ENCODE measurements around the gene FAT1.

DNA sequence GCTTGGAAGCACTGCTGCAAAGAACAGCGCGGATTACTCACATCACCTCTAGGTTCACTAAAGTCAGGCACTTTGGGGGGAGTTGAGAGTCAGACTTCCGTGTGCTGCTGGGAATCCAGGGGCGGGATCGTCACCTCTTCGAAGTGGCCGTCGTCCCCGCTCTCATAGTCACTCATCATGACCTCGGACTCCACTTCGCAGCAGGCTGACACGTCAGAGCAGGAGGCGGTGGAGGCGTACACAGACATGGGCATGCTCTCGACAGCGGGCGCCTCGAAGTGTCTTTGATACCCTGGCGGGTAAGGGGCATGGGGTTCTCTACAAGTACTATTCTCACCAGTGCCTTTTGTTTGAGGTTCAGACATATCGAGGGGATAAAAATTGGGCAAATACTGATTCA, 135.2 kb downstream of the FAT1 start:
- no peak for TF ChIP-seq POLR2A (IDR thresholded peaks at IDR 0.05; ENCODE audit: low read depth, low read length)
- TF ChIP-seq POLR2AphosphoS5 (IDR thresholded peaks at IDR 0.05; ENCODE audit: low read depth, low read length), result no peak
- TF ChIP-seq TAF1 (IDR thresholded peaks at IDR 0.05; ENCODE audit: borderline replicate concordance, low read depth, low read length), result no peak
